H9 (cell line): ENCODE results near the gene SIRT6. TPM values are rescaled to one million over a fixed set of nuclear protein-coding genes. Genes with fewer than 3 reads are reported as not detected.
A peak's percentile ranks its signal among the peaks of the same experiment; 100 is the strongest.

Source experiments
- DNase-seq: peaks from one replicate; pipeline ENCODE4 v3.0.0-alpha.2; 2017
- H2AFZ ChIP-seq: one replicate; pipeline ENCODE4 v1.6.1; 2013; ENCODE audit warnings: mild to moderate bottlenecking, low read length, control low read depth, moderate library complexity
- H2AK5ac ChIP-seq: 2 replicates; pipeline ENCODE4 v1.6.1; 2013; ENCODE audit warnings: low read length, control low read depth, mixed read lengths; ENCODE audit not compliant: insufficient read length
- H2BK120ac ChIP-seq: one replicate; pipeline ENCODE4 v1.6.1; 2013; ENCODE audit warnings: low read depth, mild to moderate bottlenecking, low read length, control low read depth, inconsistent platforms; ENCODE audit not compliant: poor library complexity, severe bottlenecking
- H2BK12ac ChIP-seq: 2 replicates; pipeline ENCODE4 v1.6.1; 2013; ENCODE audit warnings: low read length, control low read depth, mixed read lengths, low read depth; ENCODE audit not compliant: insufficient read length
- H2BK15ac ChIP-seq: 2 replicates; pipeline ENCODE4 v1.6.1; 2013; ENCODE audit warnings: low read depth, low read length, control low read depth
- H2BK20ac ChIP-seq: one replicate; pipeline ENCODE4 v1.6.1; 2013; ENCODE audit warnings: low read depth, mild to moderate bottlenecking, low read length, control low read depth, inconsistent platforms; ENCODE audit not compliant: poor library complexity, severe bottlenecking
- H2BK5ac ChIP-seq: 2 replicates; pipeline ENCODE4 v1.6.1; 2013; ENCODE audit warnings: low read length, control low read depth, mixed read lengths; ENCODE audit not compliant: insufficient read length
- H3K14ac ChIP-seq: 2 replicates; pipeline ENCODE4 v1.6.1; 2013; ENCODE audit warnings: low read length, control low read depth; ENCODE audit not compliant: insufficient read depth
- H3K18ac ChIP-seq: 2 replicates; pipeline ENCODE4 v1.6.1; 2013; ENCODE audit warnings: low read depth, mild to moderate bottlenecking, mixed read lengths, low read length, control low read depth; ENCODE audit not compliant: insufficient read length
- H3K23ac ChIP-seq: 2 replicates; pipeline ENCODE4 v1.6.1; 2013; ENCODE audit warnings: low read length, control low read depth, mixed read lengths, low read depth; ENCODE audit not compliant: insufficient read length
- H3K23me2 ChIP-seq: 2 replicates; pipeline ENCODE4 v1.6.1; 2013; ENCODE audit warnings: low read depth, mild to moderate bottlenecking, mixed read lengths, low read length, control low read depth; ENCODE audit not compliant: insufficient read length, poor library complexity, severe bottlenecking
- H3K27ac ChIP-seq: 2 replicates; pipeline ENCODE4 v1.5.1; 2013; ENCODE audit warnings: low read length, control low read depth, mixed read lengths, low read depth; ENCODE audit not compliant: insufficient read length
- H3K27me3 ChIP-seq: 2 replicates; pipeline ENCODE4 v1.6.1; 2013; ENCODE audit warnings: low read length, control low read depth, inconsistent platforms; ENCODE audit not compliant: insufficient read depth
- H3K4ac ChIP-seq: 2 replicates; pipeline ENCODE4 v1.6.1; 2013; ENCODE audit warnings: low read depth, mild to moderate bottlenecking, control low read depth, inconsistent platforms, low read length, moderate library complexity
- H3K4me1 ChIP-seq: 2 replicates; pipeline ENCODE4 v1.6.1; 2013; ENCODE audit warnings: low read length, control low read depth, inconsistent platforms; ENCODE audit not compliant: insufficient read depth
- H3K4me2 ChIP-seq: 2 replicates; pipeline ENCODE4 v1.6.1; 2013; ENCODE audit warnings: low read length, control low read depth, mixed read lengths; ENCODE audit not compliant: insufficient read length, insufficient read depth
- H3K56ac ChIP-seq: 2 replicates; pipeline ENCODE4 v1.6.1; 2013; ENCODE audit warnings: low read depth, mild to moderate bottlenecking, mixed read lengths, low read length, control low read depth; ENCODE audit not compliant: insufficient read length
- H3K79me1 ChIP-seq: 2 replicates; pipeline ENCODE4 v1.6.1; 2013; ENCODE audit warnings: low read depth, mild to moderate bottlenecking, moderate library complexity, low read length, control low read depth, inconsistent platforms; ENCODE audit not compliant: insufficient read depth, poor library complexity, severe bottlenecking
- H3K79me2 ChIP-seq: 2 replicates; pipeline ENCODE4 v1.6.1; 2013; ENCODE audit warnings: low read length, control low read depth, inconsistent platforms; ENCODE audit not compliant: insufficient read depth
- H3K9ac ChIP-seq: 2 replicates; pipeline ENCODE4 v1.6.1; 2013; ENCODE audit warnings: low read length, control low read depth, mixed read lengths; ENCODE audit not compliant: insufficient read length; ENCODE audit errors: extremely low read depth
- H3K9me3 ChIP-seq: one replicate; pipeline ENCODE4 v1.6.1; 2013; ENCODE audit warnings: low read depth, low read length, inconsistent platforms; ENCODE audit not compliant: control insufficient read depth
- H3T11ph ChIP-seq: one replicate; pipeline ENCODE4 v1.6.1; 2013; ENCODE audit warnings: mild to moderate bottlenecking, low read length, control low read depth, inconsistent platforms
- H4K20me1 ChIP-seq: one replicate; pipeline ENCODE4 v1.6.1; 2013; ENCODE audit not compliant: control insufficient read depth, insufficient read length, insufficient read depth
- H4K5ac ChIP-seq: 2 replicates; pipeline ENCODE4 v1.6.1; 2013; ENCODE audit warnings: low read depth, mild to moderate bottlenecking, mixed read lengths, low read length, control low read depth; ENCODE audit not compliant: insufficient read length
- H4K8ac ChIP-seq: replicated peaks from 2 replicates; pipeline ENCODE4 v1.6.1; 2013; ENCODE audit warnings: low read length, control low read depth, mixed read lengths, low read depth; ENCODE audit not compliant: insufficient read length
- H4K91ac ChIP-seq: 2 replicates; pipeline ENCODE4 v1.6.1; 2013; ENCODE audit warnings: low read depth, mild to moderate bottlenecking, moderate library complexity, mixed read lengths, low read length, control low read depth; ENCODE audit not compliant: insufficient read length
- H3K27ac Mint-ChIP-seq, 3 experiments: 2 replicates in 2 of 3; 3 replicates in 1 of 3; pipeline ENCODE4 v1.8.0; 2020 to 2021; ENCODE audit warnings: mixed read lengths in 3 of 3, mild to moderate bottlenecking in 1 of 3, moderate library complexity in 1 of 3
- H3K27me3 Mint-ChIP-seq: 2 replicates; pipeline ENCODE4 v1.8.0; 2021; ENCODE audit warnings: low read depth, mild to moderate bottlenecking, moderate library complexity, mixed read lengths
- H3K36me3 Mint-ChIP-seq, 3 experiments: 2 replicates in 2 of 3; 3 replicates in 1 of 3; pipeline ENCODE4 v1.8.0; 2020 to 2021; ENCODE audit warnings: low read depth in 3 of 3, mixed read lengths in 3 of 3; ENCODE audit not compliant: insufficient read depth in 1 of 3
- H3K4me1 Mint-ChIP-seq, 2 experiments: 2 replicates each; pipeline ENCODE4 v1.8.0; 2020; ENCODE audit warnings: mixed read lengths in 2 of 2
- H3K4me3 Mint-ChIP-seq, 2 experiments: 2 replicates in 1 of 2; 3 replicates in 1 of 2; pipeline ENCODE4 v1.8.0; 2020 to 2021; ENCODE audit warnings: mild to moderate bottlenecking in 2 of 2, mixed read lengths in 2 of 2, moderate library complexity in 1 of 2
- H3K9me3 Mint-ChIP-seq, 2 experiments: 2 replicates in 1 of 2; 3 replicates in 1 of 2; pipeline ENCODE4 v1.8.0; 2020; ENCODE audit warnings: mild to moderate bottlenecking in 2 of 2, mixed read lengths in 2 of 2, moderate library complexity in 1 of 2
- WGBS: extraction: QIAGEN DNeasy Blood & Tissue Kit; methylation state at CpG from one replicate; pipeline ENCODE4 v1.1.7; 2013; ENCODE audit warnings: missing lambda C conversion rate, low lambda C conversion rate, mixed read lengths; ENCODE audit not compliant: insufficient read length; ENCODE audit errors: extremely low coverage; 5-methylcytosine and 5-hydroxymethylcytosine counted together
- total RNA-seq: library from RNA; stranded (reverse); gene quantifications from 2 replicates; pipeline ENCODE4 v1.2.1, GENCODE V29; 2021
- TF ChIP-seq, protein P1 (sequence below): fragments of 200-600 bp; sonication (generic); conservative IDR thresholded peaks from 3 replicates; pipeline ENCODE4 v1.8.0; 2021; ENCODE audit warnings: antibody characterized with exemption, mild to moderate bottlenecking

The SIRT6 gene
- total RNA-seq, 1 experiment from 2014 or later = 24.9 TPM

DNA sequence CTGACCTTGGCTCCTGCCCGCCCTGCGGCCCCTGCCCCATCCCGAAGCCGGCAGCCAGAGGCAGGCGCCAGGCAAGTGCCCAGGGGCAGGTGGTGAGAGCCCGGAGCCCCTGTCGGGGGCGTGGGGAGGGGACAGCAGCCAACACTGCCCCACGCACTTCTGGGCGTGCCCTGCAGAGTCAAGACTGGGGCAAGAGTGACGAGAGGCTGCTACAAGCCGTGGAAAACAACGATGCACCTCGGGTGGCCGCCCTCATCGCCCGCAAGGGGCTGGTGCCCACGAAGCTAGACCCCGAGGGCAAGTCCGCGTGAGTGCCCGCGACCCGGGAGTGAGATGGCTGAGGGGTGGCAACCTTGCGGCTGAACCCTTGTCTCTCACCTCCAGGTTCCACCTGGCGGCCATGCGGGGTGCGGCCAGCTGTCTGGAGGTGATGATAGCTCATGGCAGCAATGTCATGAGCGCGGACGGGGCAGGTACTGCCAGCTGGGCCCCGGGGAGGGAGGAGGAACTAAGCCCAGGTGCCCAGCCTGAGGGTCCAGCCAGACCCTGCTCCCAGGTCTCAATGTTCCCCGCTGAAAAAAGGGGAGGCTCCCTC lies 17.4 kb upstream of the SIRT6 start:
- Histone ChIP-seq H3K4me1 (no peaks in the 10 kb centered on the region), H3K79me2 (no peaks in the 10 kb centered on the region), H2BK15ac (no peak overlapping the region), H2BK5ac (no peak overlapping the region), H3K79me1 (no peaks in the 10 kb centered on the region), H3K9ac (no peak overlapping the region), H3K56ac (no peak overlapping the region), H3K18ac (no peak overlapping the region), H2AK5ac (no peak overlapping the region), H3K23ac (no peak overlapping the region), H4K5ac (no peak overlapping the region), H2BK12ac (no peak overlapping the region), H3K27me3 (peaks cover 3% of the 10 kb centered on the region; the same call in 1 of the 2 replicates), H3K4me2 (no peak overlapping the region), H4K20me1 (no peaks in the 10 kb centered on the region), H2BK120ac (no peak overlapping the region), H4K8ac (no peak overlapping the region), H2BK20ac (no peak overlapping the region), H2AFZ (no peak overlapping the region), H3K23me2 (no peaks in the 10 kb centered on the region), H3K4ac (no peak overlapping the region), H4K91ac (no peak overlapping the region), H3T11ph (no peak overlapping the region), H3K14ac (no peak overlapping the region), H3K9me3 (no peaks in the 10 kb centered on the region), H3K27ac (no peak overlapping the region)
- Mint-ChIP-seq H3K27me3 (peaks cover 69% of the 10 kb centered on the region), H3K9me3 (peaks cover 8 to 9% of the 10 kb centered on the region in 2 experiments; a peak in 3 of 5 replicates), H3K27ac (no peak overlapping the region), H3K4me1 (peaks cover 7 to 18% of the 10 kb centered on the region in 2 experiments), H3K4me3 (no peak overlapping the region), H3K36me3 (no peaks in the 10 kb centered on the region; a peak in 3 of 7 replicates)
- no CpG with 5 or more reads among the region's 33 CpGs for WGBS
- peak; percentile 80 for DNase-seq
- TF ChIP-seq, protein P1, sequence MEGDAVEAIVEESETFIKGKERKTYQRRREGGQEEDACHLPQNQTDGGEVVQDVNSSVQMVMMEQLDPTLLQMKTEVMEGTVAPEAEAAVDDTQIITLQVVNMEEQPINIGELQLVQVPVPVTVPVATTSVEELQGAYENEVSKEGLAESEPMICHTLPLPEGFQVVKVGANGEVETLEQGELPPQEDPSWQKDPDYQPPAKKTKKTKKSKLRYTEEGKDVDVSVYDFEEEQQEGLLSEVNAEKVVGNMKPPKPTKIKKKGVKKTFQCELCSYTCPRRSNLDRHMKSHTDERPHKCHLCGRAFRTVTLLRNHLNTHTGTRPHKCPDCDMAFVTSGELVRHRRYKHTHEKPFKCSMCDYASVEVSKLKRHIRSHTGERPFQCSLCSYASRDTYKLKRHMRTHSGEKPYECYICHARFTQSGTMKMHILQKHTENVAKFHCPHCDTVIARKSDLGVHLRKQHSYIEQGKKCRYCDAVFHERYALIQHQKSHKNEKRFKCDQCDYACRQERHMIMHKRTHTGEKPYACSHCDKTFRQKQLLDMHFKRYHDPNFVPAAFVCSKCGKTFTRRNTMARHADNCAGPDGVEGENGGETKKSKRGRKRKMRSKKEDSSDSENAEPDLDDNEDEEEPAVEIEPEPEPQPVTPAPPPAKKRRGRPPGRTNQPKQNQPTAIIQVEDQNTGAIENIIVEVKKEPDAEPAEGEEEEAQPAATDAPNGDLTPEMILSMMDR = peak; percentile 69
